GM18511 (cell line): ENCODE results near the gene SPATA16.

Source experiments
- ATAC-seq: cut with Tn5 transposase; IDR thresholded peaks from one replicate; pipeline ENCODE4 v1.9.1; 2021; ENCODE audit warnings: mild to moderate bottlenecking, moderate library complexity; ENCODE audit not compliant: unreplicated experiment

The SPATA16 gene

DNA sequence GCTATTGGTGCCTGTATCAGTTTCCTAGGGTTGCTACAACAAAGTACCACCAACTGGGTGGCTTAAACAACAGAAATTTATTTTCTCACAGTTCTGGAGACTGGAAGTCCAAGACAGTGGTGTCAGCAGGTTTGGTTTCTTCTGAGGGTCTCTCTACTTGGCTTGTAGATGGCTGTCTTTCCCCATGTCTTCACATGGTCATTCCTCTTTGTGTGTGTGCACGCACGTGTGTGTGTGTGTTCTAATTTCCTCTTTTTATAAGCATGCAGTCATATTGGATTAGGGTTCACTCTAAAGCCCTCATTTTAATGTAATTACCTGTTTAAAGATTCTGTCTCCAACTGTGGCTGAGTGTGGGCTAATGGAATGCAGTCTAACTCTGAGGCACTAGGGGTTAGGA is 182.5 kb downstream of the SPATA16 start:
- ATAC-seq, result no peak

DNA sequence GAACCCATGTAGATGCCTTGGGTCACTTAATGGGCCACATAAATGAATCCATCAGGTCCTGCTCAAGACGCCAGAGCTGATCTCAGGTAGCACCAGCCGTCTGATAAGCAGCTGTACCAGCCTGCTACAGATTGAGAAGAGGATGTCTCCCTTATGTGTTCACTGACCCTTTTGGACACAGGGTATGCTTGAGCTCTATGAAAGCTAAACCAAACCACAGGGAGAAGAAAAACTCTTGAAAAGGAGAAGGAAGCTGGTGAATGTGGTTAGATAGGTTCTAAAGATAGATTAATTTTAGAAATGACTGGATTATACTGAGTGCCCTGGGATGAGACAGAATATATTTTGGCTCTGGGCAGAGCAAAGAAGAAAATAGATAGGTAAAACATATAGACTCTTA is 187.5 kb downstream of the SPATA16 start:
- no peak for ATAC-seq

- ATAC-seq, result no peak
Observed at GRCh38 chr3:172951511-172951910, 189.5 kb downstream of the SPATA16 start.

DNA sequence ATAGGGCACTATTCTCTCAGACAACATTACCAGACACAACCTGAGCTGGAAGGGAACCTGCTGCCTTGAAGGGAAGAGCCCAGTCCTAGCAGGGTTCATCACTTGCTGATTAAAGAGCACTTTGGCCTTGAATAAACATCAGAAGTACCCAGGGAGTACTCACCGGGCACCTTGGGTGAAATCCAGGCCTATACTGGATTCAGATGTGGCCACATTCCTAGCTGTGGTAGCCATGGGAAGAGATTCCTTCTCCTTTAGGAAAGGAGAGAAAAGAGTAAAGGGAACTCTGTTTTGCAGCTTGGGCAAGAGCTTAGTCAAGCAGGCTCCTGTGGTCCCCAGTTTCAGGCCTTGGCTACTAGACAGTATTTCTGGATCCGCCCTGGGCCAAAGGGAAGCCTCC is 195.0 kb downstream of the SPATA16 start:
- ATAC-seq, result no peak

DNA sequence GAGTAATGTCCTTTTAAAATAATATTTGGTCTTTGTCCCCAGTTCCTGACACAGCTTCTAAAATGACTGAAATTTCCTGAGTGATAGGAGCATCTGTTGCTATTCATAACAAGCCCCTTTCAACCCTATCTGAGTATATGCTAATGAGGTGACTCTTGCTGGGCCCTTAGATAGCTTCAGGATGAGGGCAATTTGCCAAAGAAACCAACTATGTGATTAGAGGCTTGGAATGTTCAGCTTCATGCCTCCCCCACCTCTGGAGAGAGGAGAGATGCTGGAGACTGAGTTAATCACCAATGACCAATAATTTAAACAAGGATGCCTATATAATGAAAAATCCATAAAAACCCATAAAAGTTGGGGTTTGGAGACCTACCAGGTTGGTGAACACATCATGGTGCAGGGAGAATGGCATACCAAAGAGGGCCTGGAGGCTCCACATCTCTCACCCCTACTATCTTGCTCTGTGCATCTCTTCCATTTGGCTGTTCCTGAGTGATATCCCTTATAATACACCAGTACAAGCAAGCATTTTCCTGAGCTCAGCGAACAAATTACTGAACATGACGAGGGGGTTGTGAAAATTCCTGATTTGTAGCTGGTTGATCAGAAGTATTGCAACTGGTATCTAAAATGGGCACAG is 201.3 kb downstream of the SPATA16 start:
- no peak for ATAC-seq

- ATAC-seq, result no peak
Observed at GRCh38 chr3:172938788-172939187, 202.2 kb downstream of the SPATA16 start.

GRCh38 chr3:172931746-172932285 is 209.2 kb downstream of the SPATA16 start:
- no peak for ATAC-seq

DNA sequence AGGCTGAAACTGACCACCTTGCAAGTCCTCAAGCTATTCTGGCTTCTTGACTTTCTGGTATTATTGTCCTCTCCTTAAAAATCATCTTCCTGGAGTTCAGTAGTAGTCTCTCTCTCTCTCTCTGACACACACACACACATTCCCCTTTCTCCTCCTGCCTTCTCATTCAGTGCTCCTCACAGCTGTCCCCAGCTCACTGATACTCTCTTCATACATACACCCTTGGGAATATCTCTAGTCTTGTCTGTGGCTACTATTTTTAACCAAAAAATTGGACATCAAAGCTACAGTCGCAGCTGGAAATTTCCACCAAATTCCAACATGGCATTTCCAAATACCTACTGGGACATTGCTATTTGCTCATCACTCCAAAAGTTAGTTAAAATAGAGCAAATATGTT is 211.6 kb downstream of the SPATA16 start:
- no peak for ATAC-seq

DNA sequence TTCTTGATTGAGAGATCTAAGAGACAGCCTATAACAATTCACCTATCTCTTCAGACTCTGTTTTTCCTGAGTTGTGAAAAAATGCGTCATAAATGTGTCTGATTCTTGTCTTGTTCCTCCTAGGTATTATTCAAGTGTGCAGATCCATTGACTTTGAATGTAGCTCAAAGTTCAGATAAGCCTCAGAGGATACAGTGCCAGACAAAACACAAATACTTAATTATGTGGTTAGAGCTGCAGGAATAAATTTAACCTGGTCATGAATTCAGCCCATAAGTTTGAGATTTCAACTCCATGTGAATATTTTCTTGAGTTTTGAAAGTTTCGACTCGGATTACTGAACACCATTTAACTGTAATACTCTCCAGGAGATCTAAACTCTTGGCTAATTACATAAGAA is 216.5 kb downstream of the SPATA16 start:
- ATAC-seq, result no peak

- no peak for ATAC-seq
Observed at GRCh38 chr3:172919297-172919683, 221.7 kb downstream of the SPATA16 start.

DNA sequence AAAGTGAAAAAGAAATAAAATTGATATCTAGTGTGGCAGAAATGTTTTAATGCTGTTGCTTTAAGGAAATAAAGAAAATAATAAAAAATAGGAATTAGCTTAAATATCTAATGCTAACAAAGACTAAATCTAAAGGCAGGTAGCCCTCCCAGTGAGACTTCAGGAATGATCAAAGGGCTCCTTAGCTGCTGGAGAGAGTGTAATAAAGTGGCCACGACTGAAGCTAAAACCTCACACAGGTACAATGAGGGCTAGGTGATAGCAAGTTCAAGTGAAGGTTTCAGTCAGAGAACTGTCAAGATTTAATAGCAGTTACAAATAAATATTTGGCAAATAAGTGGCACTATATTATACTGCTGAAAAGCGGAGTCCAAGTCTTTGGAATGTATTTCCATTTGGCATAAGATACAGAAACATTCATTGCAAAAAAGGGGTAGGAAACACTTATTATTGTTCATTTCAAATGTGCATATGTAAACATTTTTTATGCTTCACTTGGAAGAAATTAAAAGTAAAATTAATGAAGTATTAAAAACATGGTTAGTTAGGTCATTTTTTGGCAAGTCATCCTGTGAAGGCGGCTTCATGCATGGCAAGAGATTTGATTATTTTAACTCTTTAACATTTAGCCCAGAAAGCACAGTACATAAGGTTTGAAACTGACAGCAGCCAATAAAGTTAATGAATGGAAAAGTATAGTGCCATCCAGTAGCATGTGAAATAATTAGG is 222.3 kb downstream of the SPATA16 start:
- no peak for ATAC-seq

DNA sequence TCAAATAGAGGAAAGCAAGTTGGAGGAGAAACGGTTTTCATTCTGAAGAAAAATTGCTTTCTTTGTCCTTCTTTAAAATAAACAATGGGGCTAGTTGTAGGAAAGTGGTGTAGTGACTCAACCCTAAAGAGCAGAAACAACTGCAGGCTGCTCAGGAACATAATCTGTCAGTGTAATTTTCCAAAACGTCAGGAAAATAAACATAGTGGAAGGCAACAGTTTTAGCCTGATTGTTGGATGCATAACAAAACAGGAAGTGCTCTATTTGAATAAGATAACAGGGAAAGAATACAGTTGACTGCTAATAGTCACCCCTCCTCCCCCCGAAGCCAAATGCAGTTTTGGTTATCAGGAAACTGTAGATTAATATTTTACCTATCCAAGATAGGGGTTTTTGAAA is 222.9 kb downstream of the SPATA16 start:
- ATAC-seq, result no peak

- no peak for ATAC-seq
Observed at GRCh38 chr3:172915911-172916514, 225.0 kb downstream of the SPATA16 start.

GRCh38 chr3:172914854-172915253 is 226.2 kb downstream of the SPATA16 start:
- ATAC-seq, result no peak

GRCh38 chr3:172913911-172914655 is 227.0 kb downstream of the SPATA16 start:
- no peak for ATAC-seq

- ATAC-seq, result no peak
Observed at GRCh38 chr3:172911142-172911541, 229.9 kb downstream of the SPATA16 start.

- no peak for ATAC-seq
Observed at GRCh38 chr3:172908771-172909270, 232.2 kb downstream of the SPATA16 start.

DNA sequence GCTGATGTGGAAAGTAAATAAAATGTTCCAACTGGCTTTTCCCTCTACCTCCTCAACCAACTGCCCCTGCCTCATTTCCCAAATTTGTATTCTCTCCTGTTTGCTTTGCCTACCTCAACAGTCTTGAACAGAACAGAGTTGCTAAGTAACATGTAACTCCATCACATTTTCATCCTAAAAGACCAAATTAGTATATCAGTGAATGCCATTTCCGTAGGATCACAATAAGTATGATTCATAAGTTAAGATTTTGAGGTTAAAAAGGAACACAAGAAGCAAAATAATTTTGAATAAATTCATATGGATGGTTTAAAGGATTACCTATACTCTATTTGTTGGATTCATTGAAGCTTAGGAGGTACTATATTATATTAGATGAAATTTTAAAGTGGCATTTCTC is 235.6 kb downstream of the SPATA16 start:
- ATAC-seq, result no peak

GRCh38 chr3:172904711-172905373 is 236.2 kb downstream of the SPATA16 start:
- ATAC-seq, result no peak

DNA sequence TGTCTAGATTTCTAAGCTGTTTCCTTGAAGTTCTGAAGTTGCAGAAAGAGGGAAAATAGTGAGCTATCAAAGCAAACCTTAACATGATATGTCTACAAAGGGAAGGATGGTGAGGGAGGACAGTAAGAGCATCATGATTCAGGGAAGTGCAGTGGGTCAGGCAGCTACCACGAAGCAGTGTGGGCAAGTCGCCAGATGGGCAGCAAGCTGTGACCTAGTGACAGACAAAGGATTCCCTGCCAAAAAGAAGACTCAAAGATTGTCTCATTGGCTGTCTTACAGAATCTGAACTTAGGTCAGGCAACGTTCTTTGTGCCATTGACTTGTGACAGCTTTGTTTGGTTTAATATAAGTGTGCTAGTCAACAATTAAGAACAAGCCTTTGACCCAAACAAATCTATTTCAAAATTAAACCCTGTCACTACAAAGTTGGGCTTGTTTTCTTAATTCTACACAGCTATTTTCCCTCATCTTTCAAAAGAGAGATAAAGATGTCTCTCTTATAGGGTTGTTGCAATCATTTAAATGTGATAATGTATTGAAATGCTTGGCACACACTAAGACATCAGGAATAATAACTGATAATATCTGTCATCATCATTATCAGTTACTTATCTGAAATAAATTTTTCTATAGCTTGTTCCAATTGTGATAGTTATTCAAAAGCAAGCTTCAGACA is 237.3 kb downstream of the SPATA16 start:
- ATAC-seq, result no peak
